Stimulated activated CD8-positive, alpha-beta memory T cell treated with anti-CD3 and anti-CD28 coated beads, Interleukin-12 subunit alpha, Interleukin-12 subunit beta, amount 100 ng/mL, for 4 hours (primary cell): Measurements from ENCODE around the gene SHMT2.

Source experiments
- DNase-seq: peaks from one replicate; pipeline ENCODE4 v3.0.0-alpha.2; 2020; ENCODE audit warnings: low read depth

SHMT2 gene

DNA sequence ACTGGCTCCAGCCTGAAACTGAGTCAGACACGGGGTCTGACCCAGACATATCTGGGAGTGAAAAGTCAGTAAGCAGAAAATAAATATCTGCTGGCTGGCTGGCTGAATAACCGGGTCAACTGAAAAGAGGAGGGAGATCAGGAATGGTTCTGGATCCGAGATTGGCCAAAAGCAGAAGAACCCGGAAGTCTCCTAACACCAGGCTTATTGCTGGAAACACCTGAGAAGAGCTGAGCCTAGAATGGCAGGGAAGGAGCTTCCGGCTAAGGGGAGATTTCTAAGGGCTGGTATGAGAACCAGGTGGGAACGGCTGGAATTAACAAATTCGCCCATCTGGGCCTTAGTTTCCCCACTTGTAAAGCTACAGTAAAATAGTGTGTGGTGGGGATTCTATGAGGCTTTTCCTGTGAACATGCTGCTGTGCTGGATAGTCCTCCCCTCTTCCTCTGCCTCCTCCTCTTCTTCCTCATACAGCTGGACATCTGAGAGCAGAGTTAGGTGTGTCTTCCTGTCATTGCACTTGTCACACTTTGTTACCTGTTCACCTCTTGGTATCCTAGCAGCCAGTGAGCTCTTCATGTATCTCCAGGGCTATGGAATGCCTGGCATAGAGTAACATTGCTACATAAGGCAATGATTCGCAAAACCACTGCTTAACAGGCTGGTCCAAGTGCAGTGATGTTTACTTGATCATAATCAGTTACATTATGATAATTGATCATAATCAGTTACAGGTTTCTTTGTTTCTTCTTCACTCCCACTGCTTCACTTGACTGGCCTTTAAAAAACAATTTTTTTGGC lies 2.0 kb upstream of the SHMT2 start:
- no peak for DNase-seq

DNA sequence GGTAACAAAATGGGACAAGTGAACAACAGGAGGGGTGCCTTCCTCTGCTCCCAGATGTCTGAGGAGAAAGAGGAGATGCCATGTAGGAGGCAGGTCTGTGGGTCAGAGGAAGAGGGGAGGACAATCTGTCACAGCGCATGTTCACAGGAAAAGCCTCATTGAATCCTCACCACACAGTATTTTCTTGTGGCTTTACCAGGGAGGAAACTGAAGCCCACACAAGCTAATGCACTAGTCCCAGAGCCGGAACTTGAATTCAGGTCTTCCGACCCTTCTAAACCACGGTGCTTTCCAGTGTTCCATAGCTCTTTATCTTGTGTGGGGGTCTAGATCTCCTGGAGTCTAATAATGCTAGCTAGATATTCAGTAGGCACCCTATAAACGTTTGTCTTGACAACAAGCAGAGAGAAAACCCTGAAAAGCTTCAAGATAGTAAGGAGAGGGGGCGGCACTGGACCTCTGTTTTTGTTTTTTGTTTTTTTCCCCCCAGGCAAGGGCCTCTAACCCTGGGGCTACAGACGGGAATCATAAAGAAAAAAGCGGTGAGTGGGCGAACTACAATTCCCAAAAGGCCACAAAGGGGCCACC lies 371 bp upstream of the SHMT2 start:
- no peak for DNase-seq

DNA sequence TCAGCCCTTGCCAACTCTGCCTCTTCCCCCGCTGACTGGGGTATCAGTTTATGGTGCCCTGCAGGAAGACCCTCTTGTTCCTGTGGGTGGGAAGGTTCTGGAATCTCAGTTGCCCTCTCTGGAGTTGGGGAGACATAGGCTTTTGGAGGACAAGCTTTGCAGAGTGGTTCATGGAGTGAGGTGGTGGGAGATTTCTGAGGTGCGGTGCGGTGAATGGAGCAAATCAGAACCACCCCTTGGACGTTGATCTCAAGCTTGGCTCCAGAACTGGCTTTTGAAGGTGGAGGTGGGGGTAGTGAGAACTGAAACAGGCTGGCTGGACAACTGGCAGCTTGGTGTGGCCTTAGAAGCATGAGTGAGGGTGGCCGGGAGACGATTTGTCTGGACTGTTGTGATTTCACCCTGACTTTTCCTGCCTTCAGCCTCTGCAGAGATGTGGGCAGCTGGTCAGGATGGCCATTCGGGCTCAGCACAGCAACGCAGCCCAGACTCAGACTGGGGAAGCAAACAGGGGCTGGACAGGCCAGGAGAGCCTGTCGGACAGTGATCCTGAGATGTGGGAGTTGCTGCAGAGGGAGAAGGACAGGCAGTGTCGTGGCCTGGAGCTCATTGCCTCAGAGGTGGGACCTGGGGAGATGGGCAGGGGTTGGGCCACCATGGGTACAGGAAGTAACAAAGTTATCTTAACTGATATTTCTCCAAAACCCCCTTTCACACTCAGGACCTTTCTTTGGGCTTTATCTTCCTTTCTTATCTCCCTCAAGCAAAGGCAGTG lies 1.1 kb downstream of the SHMT2 start:
- no peak for DNase-seq

DNA sequence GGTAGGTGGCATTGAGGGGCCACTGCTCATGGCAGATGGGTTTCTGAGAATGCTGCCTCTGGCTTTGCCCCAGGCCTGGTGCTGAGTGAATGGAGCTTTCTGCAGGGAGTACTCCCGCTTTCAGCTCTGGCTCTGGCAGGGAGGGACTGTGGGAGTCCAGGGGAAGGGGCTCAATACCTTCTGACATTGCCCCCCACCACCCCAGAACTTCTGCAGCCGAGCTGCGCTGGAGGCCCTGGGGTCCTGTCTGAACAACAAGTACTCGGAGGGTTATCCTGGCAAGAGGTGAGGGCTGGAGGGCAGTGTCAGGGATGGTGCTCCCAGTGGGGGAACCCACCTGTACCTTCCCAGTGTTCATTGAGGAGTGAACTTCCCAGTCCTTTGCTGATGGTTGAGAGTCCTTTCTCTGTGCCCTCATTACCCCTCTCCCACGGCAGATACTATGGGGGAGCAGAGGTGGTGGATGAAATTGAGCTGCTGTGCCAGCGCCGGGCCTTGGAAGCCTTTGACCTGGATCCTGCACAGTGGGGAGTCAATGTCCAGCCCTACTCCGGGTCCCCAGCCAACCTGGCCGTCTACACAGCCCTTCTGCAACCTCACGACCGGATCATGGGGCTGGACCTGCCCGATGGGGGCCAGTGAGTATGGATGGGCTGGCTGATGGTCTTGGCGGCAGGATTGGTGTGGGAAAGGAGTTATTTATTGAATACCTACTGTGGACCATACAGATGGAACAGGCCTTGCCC lies 1.9 kb downstream of the SHMT2 start:
- no peak for DNase-seq

DNA sequence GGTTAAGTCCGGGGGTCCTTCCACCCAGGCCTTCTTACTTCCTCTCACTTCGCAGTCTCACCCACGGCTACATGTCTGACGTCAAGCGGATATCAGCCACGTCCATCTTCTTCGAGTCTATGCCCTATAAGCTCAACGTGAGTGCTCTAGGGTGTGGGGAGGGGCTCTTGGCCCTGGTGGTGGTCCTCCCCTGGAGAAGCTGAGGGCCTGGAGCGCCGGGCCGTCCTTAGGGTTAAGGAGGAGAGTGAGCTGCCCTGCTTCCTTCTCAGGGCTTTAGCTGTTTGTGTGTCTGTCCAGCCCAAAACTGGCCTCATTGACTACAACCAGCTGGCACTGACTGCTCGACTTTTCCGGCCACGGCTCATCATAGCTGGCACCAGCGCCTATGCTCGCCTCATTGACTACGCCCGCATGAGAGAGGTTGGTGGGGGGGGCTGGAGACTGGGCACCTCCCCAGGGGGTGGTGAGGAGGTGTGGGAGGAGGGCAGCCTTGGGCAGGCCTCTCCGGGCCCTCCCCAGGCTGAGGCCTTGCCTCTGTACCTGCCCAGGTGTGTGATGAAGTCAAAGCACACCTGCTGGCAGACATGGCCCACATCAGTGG lies 2.7 kb downstream of the SHMT2 start:
- DNase-seq = no peak

DNA sequence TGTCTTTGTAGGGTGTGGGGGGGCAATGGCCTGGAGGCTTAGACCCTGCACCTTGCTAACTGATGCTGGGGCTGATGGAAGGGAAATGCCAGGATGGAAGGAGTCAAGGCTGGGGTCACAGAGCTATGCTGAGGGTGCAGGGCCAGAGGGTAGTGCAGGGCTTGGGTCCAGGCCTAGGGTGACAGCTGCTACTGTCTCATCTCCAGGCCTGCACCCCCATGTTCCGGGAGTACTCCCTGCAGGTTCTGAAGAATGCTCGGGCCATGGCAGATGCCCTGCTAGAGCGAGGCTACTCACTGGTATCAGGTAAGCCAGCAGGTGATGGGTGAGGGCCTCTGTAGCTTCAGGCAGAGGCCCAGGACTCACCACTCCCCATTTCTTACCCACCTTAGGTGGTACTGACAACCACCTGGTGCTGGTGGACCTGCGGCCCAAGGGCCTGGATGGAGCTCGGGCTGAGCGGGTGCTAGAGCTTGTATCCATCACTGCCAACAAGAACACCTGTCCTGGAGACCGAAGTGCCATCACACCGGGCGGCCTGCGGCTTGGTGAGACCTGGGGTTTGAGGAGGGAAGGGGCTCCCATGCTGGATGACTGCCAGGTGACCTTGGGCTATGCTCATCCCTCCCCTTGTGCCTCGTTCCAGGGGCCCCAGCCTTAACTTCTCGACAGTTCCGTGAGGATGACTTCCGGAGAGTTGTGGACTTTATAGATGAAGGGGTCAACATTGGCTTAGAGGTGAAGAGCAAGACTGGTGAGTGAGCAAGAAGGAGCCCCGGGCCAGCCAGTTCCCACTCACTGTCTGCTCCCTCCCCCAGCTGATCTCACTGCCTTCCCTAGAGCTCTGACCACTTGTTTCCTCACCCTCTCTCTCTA lies 4.1 kb downstream of the SHMT2 start:
- DNase-seq = no peak

DNA sequence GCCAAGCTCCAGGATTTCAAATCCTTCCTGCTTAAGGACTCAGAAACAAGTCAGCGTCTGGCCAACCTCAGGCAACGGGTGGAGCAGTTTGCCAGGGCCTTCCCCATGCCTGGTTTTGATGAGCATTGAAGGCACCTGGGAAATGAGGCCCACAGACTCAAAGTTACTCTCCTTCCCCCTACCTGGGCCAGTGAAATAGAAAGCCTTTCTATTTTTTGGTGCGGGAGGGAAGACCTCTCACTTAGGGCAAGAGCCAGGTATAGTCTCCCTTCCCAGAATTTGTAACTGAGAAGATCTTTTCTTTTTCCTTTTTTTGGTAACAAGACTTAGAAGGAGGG lies 4.7 kb downstream of the SHMT2 start:
- no peak for DNase-seq

DNA sequence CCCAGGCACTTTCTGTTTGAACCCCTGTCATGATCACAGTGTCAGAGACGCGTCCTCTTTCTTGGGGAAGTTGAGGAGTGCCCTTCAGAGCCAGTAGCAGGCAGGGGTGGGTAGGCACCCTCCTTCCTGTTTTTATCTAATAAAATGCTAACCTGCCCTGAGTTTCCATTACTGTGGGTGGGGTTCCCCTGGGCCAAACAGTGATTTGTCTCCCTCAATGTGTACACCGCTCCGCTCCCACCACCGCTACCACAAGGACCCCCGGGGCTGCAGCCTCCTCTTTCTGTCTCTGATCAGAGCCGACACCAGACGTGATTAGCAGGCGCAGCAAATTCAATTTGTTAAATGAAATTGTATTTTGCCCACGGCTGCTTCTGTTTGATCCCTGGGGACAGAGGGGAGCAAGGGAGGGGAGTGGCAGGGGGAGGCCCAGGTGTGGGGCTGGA lies 5.1 kb downstream of the SHMT2 start:
- no peak for DNase-seq

DNA sequence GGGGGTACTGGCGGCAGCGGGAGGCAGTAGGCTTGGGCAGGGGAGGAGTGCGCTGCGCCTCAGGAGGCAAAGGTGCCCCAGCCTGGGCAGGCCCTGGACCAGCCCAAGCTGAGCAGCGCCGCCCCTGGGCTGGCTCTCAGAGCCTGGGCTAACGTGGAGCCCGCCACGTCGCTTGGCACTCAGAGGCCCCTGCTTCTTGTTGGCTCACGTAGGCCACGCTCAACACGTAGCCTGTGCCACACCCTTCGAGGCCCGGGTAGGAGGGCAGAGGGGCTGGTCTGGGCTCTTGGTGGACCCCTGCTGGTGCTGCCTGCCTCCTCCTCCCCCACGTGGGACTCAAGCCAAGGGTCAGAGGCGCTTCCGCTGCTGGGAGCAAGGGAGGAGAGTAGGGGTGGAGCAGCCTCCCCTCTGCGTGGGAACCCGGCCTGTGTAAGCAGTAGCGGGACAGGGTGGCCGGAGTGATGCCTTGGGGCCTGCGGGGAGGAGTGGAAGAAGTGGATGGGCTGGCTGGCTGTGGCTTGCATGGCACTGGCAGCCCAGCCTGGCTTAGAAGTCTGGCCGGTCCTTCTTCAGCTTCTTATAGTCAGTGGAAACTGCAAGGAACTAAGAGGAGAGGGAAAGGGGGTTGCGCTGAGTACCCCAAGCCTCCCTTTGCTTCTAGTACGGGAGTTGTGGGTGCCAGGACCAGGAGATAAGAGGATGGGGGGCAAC lies 5.7 kb downstream of the SHMT2 start:
- DNase-seq = no peak

DNA sequence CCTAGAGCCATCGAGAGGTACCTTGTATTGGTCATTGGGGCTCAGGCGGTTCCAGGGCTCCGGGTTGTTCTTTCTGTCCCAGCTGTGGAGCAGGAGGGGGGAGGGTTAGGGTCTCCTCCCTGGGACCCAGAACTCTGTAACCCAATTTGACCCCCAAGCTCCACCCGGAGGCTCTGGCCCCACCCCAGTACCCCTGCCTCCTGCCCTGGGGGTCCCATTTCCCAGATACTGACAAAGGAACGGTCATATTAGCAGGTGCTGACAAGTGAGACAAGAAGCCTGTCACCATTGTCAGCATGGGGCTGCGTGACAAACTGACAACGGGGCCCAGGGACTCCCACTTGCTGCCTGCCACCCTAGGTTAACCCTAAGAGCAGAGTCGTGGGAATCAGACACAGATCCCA lies 6.2 kb downstream of the SHMT2 start:
- no peak for DNase-seq

DNA sequence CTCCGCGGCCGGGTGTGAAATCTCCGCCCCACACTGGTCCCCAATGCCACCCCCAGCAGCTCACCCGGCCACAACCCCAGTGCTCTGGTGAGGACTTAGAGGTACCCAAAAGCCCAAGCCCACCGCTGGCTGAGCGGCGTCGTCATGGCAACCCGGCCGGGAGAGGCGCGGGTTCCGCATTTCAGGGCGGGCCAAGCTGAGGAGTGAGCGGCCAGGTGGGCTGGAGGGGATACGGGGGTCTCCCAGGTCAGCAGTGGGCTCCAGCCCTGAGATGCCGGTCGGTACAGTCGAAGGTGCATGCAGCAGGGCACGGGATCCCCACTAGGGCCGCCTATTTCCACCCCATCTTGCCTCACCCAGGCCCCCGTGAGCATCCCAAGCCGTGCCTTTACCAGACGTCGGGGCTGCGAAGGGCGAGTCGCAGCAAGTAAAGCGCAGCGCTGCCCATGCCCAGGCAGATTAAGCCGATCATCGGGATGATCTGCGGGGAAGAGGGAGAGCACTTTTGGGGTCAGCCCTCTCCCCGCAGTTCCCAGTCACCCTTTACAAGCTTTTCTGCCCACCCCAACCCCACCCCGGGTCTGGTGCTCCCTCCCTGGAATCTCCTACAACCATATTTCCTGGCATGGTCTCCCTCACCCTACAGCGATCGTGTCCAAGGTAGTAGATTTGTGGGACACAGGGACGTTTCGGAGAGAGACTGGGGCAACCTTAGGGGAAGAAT lies 6.9 kb downstream of the SHMT2 start:
- DNase-seq = no peak

DNA sequence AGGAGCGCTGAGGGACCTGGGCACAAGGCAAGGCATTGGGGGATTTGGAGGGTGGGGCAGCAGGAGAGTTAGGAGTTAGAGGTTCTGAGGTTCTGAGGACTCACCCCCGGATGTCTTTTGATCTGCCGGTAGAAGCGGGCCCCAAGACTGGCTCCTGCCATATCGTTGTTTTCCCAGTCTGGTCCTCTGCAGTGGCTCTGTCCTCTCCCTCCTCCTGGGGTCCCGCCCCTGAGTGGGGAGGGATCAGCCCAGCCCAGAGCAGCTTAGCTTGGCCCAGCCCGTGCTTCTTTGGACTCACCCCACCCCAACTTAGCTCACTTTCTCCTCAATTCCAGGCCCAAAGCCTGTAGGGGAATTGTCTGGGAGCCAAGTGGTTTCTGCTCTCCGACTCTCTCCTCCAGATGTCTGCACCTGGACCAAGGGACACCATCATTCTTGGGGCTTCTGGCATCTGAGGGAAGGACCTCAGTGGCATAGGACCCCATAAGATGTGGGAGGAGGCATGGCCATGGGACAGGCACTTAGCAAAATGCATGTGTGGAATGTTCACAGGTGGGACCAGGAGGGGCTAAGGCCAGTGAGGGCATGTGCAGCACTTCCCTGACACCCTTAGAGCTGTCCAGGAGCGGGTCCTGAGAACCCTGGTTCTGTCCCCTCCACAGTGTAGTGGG lies 7.5 kb downstream of the SHMT2 start:
- no peak for DNase-seq

DNA sequence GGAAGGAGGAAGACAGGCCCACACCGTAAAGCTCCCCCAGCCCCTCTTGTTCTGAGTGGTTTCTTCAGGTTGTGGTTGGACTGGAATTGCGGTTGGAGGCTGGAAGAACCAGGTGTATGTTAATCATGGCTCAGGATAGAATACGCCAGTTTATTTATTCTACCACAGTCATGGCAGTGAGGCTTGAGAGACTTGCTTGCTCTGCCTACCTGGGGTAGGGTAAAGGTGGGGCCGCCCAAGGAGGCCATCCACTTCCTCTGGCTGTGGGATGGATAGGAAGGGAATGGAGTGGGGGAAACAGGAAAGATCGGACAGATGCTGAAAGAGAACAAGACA lies 8.1 kb downstream of the SHMT2 start:
- DNase-seq = no peak

DNA sequence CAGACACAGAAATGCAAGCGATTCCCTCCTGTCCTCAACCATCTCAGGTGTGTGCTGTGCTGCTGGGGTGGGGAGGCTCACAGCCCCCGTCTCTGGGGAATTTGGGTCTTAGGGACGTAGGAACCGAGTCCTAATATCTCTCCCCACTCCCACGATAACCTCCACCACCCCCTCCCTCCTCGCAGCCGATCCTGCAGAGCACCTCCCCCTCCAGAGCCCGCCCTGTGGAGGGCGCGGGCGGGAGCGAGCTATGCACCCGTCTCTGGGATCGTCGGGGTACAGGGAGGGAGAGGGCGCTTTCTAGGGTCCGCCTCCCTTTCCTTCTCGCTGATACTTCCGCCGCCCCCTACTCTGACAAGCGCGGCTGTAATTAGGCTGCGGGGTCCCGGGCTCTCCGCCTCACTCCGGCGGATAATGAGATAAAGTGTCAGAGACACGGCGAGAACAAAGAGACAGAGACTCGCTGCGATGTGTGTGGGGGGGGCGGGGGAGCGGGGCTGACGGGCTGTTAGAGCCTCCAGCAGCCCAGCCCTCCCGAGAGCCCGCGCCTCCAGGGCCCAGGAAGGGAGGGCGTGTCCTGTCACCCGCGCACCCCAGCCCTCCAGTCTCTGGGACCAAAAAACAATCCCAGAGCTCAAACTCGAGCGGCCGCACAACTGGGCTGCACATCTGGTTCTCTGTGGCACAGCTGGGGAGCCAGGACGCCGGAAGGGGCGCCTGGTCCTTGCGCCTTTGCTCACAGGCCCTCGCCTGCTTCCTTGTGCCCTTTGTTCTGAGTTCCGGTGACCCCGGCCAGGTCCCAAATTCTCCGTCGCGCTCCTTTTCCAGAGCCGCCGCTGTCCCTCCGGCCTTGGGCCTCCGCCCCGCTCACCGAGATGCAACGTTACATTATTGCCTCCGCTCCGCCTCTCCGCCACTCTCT lies 8.7 kb downstream of the SHMT2 start:
- DNase-seq = no peak

DNA sequence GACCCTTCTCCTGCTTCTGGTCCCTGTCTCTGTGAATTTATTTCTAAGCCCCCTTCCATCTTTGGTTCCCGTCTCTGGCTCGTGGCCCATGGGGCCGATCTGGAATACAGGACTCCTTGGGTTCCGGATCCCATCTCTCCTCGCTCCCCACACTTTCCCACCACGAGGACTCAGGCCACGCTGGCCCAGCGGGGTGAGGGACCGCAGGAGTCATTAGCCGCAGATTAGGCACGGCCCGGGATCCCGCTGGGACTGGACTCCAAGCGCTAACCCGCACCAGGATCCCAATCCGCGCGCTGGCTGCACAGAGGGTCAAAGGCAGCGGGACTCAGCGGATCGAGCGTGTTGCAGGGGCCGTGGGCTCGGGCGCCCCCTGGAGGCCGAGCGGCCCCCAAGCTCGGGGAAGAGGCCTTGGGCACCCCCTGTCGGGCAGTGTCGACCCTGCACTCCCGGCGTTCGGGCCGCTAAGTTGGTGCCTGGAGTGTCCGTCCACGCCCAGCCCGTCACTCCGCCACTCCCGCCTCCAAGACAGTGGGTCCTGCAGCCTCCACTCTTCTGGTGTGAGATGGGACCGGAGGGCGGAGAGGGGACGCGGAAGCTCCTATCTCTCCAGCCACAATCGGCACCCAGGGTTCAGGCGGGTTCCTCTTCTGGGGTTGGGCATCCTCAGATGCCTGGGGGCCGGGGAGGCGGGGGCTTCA lies 9.5 kb downstream of the SHMT2 start:
- DNase-seq = peak; percentile 76

DNA sequence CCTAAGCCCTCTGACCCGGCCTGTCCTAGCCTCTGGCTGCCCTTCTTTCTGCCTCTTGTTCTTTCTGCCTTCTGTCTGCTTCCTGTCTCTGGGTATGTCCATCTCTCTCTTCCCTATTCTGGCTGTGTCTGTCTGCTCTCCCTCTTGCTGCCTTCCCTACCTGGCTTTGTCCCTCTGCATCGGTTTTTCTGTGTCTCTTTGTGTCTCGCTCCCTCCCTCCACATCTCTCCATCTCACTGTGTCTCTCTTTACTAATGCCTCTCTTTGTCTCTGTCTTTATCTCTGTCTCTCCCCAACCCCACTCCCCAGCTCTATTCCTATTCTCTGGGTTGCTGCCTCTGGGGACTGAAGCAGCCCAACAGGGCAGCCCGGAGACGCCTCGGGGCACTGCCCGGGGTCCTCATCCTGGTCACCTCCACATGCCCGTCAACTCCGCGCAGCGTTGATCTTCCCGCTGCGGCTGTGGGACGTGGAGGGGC lies 10.1 kb downstream of the SHMT2 start:
- no peak for DNase-seq
